ENCODE data around the gene MMP15. TPM values are rescaled to one million over a fixed set of nuclear protein-coding genes. Genes with fewer than 3 reads are reported as not detected.

MMP15 gene
- total RNA-seq, 1 experiment from 2014 or later: 55.5 TPM

DNA sequence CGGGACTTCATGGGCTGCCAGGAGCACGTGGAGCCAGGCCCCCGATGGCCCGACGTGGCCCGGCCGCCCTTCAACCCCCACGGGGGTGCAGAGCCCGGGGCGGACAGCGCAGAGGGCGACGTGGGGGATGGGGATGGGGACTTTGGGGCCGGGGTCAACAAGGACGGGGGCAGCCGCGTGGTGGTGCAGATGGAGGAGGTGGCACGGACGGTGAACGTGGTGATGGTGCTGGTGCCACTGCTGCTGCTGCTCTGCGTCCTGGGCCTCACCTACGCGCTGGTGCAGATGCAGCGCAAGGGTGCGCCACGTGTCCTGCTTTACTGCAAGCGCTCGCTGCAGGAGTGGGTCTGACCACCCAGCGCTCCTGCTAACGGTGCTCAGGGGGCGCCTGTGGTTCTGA lies 19.5 kb downstream of the MMP15 start (continued):
- TF ChIP-seq, protein P1, sequence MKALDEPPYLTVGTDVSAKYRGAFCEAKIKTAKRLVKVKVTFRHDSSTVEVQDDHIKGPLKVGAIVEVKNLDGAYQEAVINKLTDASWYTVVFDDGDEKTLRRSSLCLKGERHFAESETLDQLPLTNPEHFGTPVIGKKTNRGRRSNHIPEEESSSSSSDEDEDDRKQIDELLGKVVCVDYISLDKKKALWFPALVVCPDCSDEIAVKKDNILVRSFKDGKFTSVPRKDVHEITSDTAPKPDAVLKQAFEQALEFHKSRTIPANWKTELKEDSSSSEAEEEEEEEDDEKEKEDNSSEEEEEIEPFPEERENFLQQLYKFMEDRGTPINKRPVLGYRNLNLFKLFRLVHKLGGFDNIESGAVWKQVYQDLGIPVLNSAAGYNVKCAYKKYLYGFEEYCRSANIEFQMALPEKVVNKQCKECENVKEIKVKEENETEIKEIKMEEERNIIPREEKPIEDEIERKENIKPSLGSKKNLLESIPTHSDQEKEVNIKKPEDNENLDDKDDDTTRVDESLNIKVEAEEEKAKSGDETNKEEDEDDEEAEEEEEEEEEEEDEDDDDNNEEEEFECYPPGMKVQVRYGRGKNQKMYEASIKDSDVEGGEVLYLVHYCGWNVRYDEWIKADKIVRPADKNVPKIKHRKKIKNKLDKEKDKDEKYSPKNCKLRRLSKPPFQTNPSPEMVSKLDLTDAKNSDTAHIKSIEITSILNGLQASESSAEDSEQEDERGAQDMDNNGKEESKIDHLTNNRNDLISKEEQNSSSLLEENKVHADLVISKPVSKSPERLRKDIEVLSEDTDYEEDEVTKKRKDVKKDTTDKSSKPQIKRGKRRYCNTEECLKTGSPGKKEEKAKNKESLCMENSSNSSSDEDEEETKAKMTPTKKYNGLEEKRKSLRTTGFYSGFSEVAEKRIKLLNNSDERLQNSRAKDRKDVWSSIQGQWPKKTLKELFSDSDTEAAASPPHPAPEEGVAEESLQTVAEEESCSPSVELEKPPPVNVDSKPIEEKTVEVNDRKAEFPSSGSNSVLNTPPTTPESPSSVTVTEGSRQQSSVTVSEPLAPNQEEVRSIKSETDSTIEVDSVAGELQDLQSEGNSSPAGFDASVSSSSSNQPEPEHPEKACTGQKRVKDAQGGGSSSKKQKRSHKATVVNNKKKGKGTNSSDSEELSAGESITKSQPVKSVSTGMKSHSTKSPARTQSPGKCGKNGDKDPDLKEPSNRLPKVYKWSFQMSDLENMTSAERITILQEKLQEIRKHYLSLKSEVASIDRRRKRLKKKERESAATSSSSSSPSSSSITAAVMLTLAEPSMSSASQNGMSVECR (CRISPR knock-in tag; IDR thresholded peaks at IDR 0.05; ENCODE audit: borderline replicate concordance): no peak
- TF ChIP-seq ZNF263 (CRISPR knock-in tag; IDR thresholded peaks at IDR 0.05; ENCODE audit: low read depth): no peak
- TF ChIP-seq, protein P2, sequence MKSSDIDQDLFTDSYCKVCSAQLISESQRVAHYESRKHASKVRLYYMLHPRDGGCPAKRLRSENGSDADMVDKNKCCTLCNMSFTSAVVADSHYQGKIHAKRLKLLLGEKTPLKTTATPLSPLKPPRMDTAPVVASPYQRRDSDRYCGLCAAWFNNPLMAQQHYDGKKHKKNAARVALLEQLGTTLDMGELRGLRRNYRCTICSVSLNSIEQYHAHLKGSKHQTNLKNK (CRISPR knock-in tag; IDR thresholded peaks at IDR 0.05): no peak
- no peak for TF ChIP-seq ZBTB21 (CRISPR knock-in tag; IDR thresholded peaks at IDR 0.05; ENCODE audit: borderline replicate concordance)
- no peak for TF ChIP-seq RELA (CRISPR knock-in tag; IDR thresholded peaks at IDR 0.05; ENCODE audit: borderline replicate concordance)
- TF ChIP-seq, protein P3, sequence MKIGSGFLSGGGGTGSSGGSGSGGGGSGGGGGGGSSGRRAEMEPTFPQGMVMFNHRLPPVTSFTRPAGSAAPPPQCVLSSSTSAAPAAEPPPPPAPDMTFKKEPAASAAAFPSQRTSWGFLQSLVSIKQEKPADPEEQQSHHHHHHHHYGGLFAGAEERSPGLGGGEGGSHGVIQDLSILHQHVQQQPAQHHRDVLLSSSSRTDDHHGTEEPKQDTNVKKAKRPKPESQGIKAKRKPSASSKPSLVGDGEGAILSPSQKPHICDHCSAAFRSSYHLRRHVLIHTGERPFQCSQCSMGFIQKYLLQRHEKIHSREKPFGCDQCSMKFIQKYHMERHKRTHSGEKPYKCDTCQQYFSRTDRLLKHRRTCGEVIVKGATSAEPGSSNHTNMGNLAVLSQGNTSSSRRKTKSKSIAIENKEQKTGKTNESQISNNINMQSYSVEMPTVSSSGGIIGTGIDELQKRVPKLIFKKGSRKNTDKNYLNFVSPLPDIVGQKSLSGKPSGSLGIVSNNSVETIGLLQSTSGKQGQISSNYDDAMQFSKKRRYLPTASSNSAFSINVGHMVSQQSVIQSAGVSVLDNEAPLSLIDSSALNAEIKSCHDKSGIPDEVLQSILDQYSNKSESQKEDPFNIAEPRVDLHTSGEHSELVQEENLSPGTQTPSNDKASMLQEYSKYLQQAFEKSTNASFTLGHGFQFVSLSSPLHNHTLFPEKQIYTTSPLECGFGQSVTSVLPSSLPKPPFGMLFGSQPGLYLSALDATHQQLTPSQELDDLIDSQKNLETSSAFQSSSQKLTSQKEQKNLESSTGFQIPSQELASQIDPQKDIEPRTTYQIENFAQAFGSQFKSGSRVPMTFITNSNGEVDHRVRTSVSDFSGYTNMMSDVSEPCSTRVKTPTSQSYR (CRISPR knock-in tag; IDR thresholded peaks at IDR 0.05): no peak
- TF ChIP-seq ZNF138 (CRISPR knock-in tag; conservative IDR thresholded peaks at IDR 0.05): no peak
- TF ChIP-seq, protein P4, sequence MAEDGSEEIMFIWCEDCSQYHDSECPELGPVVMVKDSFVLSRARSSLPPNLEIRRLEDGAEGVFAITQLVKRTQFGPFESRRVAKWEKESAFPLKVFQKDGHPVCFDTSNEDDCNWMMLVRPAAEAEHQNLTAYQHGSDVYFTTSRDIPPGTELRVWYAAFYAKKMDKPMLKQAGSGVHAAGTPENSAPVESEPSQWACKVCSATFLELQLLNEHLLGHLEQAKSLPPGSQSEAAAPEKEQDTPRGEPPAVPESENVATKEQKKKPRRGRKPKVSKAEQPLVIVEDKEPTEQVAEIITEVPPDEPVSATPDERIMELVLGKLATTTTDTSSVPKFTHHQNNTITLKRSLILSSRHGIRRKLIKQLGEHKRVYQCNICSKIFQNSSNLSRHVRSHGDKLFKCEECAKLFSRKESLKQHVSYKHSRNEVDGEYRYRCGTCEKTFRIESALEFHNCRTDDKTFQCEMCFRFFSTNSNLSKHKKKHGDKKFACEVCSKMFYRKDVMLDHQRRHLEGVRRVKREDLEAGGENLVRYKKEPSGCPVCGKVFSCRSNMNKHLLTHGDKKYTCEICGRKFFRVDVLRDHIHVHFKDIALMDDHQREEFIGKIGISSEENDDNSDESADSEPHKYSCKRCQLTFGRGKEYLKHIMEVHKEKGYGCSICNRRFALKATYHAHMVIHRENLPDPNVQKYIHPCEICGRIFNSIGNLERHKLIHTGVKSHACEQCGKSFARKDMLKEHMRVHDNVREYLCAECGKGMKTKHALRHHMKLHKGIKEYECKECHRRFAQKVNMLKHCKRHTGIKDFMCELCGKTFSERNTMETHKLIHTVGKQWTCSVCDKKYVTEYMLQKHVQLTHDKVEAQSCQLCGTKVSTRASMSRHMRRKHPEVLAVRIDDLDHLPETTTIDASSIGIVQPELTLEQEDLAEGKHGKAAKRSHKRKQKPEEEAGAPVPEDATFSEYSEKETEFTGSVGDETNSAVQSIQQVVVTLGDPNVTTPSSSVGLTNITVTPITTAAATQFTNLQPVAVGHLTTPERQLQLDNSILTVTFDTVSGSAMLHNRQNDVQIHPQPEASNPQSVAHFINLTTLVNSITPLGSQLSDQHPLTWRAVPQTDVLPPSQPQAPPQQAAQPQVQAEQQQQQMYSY (CRISPR knock-in tag; IDR thresholded peaks at IDR 0.05): no peak
- TF ChIP-seq ZNF317 (CRISPR knock-in tag; IDR thresholded peaks at IDR 0.05; ENCODE audit: borderline replicate concordance, low read depth): no peak
- TF ChIP-seq ETV6 (CRISPR knock-in tag; IDR thresholded peaks at IDR 0.05): no peak
- no peak for TF ChIP-seq CBFB (CRISPR knock-in tag; IDR thresholded peaks at IDR 0.05; ENCODE audit: low read depth)
- no peak for TF ChIP-seq PRRX2 (CRISPR knock-in tag; IDR thresholded peaks at IDR 0.05)
- no peak for TF ChIP-seq RORB (CRISPR knock-in tag; IDR thresholded peaks at IDR 0.05)
- TF ChIP-seq, protein P5, sequence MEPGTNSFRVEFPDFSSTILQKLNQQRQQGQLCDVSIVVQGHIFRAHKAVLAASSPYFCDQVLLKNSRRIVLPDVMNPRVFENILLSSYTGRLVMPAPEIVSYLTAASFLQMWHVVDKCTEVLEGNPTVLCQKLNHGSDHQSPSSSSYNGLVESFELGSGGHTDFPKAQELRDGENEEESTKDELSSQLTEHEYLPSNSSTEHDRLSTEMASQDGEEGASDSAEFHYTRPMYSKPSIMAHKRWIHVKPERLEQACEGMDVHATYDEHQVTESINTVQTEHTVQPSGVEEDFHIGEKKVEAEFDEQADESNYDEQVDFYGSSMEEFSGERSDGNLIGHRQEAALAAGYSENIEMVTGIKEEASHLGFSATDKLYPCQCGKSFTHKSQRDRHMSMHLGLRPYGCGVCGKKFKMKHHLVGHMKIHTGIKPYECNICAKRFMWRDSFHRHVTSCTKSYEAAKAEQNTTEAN (CRISPR knock-in tag; IDR thresholded peaks at IDR 0.05): no peak
- TF ChIP-seq, protein P6, sequence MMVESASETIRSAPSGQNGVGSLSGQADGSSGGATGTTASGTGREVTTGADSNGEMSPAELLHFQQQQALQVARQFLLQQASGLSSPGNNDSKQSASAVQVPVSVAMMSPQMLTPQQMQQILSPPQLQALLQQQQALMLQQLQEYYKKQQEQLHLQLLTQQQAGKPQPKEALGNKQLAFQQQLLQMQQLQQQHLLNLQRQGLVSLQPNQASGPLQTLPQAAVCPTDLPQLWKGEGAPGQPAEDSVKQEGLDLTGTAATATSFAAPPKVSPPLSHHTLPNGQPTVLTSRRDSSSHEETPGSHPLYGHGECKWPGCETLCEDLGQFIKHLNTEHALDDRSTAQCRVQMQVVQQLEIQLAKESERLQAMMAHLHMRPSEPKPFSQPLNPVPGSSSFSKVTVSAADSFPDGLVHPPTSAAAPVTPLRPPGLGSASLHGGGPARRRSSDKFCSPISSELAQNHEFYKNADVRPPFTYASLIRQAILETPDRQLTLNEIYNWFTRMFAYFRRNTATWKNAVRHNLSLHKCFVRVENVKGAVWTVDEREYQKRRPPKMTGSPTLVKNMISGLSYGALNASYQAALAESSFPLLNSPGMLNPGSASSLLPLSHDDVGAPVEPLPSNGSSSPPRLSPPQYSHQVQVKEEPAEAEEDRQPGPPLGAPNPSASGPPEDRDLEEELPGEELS (CRISPR knock-in tag; IDR thresholded peaks at IDR 0.05): no peak
